Stimulated activated CD4-positive, alpha-beta T cell treated with anti-CD3 and anti-CD28 coated beads, TNF-alpha, amount 100 ng/mL, for 1 hour (primary cell): ENCODE data around the gene SGTA.

Source experiments
- DNase-seq, 3 donors: peaks; one replicate each; pipeline ENCODE4 v3.0.0-alpha.2; 2020; ENCODE audit warnings: low read depth in 3 of 3, low spot score in 1 of 3

Gene SGTA

GRCh38 chr19:2728783-2729387 is 54.2 kb downstream of the SGTA start:
- DNase-seq: no peak

GRCh38 chr19:2727640-2727944 is 55.5 kb downstream of the SGTA start:
- DNase-seq: no peak

DNA sequence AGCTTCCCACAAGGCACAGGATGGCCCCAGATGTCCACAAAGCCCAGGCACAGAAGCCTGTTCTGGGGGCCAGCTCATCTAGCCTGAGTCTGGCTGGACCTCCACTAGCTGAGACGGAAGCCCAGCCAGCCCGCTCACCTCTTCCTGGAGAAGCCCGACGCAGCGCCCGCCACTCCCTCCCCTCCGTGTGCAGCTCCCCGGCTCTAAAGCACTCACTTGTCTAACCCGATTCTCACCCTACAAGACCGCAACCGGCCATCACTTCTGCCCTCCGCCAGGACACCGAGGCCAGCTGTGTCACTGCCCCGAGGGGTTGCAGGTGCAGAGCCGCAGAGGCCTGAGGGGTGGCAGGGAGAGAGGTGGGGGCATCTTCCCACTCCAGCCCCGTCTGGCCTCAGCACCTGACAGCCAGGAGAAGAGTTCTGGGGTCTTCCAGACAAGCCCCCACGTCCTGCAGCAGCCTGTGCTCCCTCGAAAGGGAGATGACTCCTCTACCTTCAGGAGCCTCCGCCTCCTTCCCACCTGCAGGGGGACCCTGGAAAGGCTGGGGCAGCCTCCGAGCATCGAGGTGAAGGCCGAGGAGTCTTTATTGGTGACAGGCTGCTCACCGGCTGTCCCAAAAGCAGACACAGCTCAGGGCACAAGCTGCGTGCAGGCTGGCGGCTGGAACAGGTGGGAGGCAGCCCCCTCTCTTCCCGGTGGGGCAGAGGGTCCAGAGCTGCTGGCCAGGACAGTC is 56.0 kb downstream of the SGTA start:
- no peak for DNase-seq

GRCh38 chr19:2726160-2726855 is 56.8 kb downstream of the SGTA start:
- no peak for DNase-seq

DNA sequence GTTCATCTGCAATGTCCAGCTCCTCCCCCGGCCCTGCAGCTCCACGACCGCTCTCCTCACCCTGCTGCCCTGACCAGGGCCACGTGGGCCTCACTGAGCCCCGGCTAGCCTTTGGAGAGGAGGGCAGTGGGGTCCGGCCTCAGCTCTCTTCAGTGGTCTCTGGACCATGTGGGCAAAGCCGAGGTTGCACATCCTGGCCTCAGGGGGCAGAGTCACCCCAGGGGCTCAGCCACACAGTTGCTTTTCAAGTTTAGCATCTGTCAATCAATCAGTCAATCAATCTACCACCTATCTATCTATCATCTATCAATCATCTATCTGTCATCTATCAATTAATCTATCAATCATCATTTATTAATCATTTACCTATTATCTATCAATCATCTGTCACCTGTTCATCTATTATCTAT is 58.9 kb downstream of the SGTA start:
- no peak for DNase-seq

- no peak for DNase-seq
These were observed 59.3 kb downstream of the SGTA start for GRCh38 chr19:2723747-2724146.

DNA sequence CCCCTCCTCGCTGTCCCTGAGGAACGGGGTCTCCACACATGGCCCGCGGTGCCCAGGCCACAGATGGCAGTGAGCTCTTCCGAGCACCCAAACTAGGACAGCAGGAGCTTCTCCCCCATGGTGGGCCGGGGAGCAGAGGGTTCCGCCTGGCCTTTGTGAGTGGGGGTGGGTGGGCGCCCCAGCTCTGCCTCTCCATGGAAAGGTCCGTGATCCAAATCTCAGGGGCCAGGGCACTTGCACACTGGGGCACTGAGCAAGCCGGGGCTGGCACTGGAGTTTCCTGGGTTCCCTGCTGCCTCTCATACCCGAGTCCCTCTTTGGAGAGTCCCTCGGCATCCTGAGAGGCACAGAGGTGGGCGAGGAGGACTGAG is 59.7 kb downstream of the SGTA start:
- no peak for DNase-seq

- DNase-seq: no peak
These were observed 60.3 kb downstream of the SGTA start for GRCh38 chr19:2722541-2723344.

DNA sequence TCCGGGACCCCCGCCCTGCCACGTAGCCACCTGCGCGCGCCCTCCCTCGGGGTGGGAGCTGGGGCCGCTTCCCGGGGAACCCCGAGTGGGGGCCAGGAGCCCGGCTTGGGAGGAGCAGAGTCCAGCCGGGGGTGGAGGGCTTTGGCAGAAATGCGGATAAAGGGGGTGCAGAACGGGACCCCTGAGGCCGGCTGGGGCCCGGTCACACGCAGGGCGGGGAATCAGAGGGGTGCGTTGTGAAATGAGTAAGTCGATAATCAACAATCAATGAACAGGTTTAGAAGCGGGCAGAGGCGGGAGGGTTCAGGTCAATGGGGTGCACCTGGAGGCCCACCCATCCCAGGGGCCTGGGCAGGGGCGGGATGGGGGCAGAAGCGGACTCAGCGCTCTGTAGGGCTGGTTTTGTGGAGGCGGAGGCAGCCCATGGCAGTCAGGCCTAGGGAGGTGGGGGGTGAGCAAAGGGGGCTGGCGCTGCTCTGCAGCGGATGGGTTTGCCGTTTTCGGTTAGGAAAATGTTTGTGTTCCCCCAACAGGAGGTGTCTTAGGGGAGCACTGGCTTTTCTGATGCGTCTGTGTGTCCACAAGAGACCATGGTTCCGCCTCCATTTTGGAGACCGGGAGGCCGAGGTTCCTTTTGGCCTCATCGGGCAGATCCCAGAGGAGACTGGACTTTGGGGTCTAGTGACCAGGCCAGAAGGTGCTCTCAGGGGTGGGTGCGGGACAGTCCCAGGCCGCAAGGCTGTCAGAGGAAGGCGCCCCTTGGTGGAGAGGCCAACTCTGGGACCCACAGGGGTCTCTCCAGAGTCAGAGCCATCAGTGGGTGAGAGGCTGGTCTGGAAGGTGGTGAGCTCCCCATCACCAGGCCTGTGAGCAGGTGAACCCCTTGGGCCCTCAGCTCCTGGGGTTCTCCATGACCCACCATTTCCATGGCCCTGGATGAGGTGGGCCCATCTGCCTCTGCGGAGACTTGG is 61.2 kb downstream of the SGTA start:
- no peak for DNase-seq

DNA sequence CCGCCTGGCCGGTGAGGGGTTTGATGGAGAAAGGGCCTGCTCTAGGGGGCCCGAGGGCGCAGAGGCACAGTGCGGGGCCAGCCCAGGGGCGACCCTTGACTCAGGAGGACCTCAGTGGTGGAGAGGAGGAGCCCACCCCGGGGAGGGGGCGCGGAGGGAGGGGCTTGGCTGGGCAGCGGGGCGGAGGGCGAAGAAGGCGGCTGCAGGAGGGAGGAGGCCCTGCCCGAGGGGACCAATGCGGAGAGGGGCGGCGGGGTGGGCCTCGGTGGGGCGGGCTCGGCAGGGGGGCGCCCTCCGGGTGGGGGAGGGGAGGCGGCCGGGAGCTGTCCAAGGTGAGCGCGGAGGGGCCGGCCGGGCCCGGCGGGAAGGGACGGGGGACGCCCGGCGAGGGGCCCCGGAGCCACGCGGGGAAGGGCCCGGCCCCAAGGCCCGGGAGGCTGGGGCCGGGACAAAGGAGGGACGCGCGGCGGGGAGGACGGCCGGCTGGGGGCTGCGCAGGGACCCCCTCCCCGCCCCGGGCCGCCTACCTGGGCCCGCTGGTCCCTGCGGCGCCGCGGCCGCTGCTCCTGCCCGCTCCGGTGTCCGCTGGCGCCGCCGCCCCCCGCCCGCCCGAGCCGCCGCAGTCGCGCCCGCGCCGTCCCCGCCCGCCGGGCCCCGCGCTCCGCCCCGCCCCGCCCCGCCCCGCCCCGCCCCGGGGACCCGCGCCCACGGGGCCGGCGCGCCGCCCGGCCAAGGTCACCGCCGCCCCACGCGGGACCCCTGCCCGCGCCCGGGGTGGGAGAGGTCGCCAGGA is 62.1 kb downstream of the SGTA start, which contains the start of gene DIRAS1:
DIRAS1 (minus strand) TSS at position 596 of the 793 bp plus-strand sequence. CDS start 3,566 bp downstream, outside the sequence.
- no peak for DNase-seq

DNA sequence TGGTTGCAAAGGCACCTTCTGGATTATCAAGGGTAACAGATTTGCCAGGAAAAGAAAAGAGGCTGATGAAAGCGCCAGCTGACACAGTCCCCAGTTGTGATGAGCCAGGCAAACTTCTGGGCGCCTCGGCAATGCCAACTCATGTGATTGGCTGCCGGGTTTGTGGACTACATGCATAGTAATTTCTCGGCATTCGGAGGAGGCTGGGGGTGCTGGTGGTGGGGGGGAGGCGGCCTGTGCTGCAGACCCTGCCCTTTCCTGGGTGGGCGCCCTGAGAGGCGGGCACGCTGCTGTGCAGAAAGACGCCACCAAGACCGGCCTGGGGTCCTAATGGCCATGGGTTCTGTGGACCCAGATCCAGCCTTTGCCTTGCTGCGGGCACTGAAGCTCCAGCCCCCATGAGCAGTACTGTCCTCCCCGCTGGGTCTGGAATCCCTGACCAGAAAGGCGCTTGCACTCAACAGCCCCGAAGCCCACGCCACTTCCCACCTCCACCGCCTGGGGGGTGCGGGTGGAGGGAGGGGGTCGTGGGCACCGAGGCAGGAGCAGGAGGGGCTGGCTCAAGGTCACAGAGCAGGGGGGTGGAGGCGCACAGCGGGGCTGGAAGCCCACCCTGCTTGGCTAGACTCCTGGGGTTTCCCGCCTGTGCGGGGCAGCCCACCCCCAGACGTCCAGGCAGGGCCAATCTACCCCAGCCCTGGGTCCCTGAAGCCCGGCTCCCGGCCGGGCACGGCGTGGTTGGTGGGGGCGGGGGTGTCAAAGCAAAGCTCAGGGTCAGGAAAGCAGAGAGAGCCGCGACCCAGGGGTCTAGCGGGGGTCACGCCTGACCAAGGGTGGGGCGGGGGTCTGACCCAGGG is 62.9 kb downstream of the SGTA start:
- DNase-seq: no peak

DNA sequence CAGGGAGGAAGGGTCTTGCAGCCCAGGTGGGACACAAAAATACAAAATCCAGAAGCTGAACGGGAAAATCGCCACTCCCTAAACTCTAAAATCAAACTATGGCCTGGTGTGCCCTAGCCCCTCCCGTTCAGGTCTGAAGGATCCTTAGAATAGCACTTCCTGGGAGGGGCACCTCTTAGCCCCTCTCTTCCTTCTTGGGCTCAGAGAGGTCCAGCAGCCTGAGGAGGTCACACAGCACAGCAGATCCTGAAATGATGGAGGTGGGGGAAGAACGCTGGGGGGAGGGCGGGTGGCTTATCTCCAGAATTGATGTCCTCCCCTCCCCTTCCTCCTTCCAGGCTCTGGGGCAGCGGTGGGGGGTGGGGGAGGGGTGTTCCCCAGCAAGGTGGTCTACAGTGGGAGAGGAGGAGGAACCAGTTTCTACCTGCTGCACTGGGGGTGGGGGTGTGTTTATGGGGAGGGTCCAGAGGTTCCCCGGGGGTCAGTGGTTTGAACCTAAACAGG is 63.8 kb downstream of the SGTA start:
- no peak for DNase-seq

- DNase-seq: no peak
These were observed 65.2 kb downstream of the SGTA start for GRCh38 chr19:2717638-2718541.

GRCh38 chr19:2716722-2717637 is 66.1 kb downstream of the SGTA start:
- DNase-seq: no peak

DNA sequence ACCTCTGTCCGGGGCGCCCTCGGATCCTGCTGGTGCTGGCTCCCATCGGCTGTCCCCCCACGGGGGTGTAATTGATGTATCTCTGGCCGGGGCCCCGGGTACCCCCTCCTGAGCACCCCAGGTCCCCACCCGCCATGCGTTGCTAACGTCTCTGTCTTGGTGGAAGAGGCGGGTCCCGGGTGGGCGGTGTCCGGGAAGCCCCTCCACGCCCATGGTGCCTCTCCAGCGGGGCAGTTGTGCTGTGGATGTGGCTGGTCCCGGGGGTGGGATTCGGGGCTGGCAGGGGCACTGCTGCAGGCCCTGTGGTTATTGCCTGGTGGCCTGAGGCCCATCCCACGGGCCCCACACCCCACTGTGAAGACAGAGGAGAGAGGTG is 66.8 kb downstream of the SGTA start:
- DNase-seq: no peak

DNA sequence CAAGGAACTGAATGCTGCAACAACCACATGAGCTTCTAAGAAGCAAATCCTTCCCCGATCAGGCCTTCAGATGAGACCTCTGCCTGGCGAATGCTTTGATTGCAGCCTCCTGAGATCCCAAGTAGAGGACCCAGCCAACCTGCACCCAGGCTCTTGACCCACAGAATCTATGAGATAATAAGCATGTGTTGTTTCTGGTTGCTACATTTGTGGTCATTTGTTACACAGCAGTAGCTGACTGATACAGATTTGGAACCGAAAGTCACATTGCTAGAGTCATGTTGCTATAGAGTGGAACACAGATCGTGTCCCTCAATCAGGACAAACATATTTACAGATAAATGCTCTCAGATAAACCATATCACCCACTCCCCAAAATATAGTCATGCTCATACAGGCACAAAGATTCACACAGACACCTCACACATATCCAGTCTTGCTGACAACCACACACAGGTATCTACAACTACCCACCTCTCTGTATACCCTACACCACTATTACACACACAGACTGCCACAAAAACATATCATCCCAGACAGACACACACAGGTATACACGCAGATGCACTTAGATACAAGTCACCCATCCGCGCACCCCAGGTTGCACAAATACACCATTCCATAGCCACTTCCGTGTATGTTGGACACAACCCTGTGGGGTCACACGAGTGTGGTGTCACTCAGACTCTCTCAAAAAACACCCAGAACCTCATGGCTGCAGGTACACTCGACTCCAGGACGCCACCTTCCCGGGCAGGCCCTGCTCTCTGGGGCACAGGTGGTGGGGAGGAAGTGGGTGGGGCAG is 67.4 kb downstream of the SGTA start:
- DNase-seq: no peak
